Nephron (organoid): Measurements from ENCODE around the gene SLX9.
A peak's percentile ranks its signal among the peaks of the same experiment; 100 is the strongest.

Experiments used
- H3K27ac Mint-ChIP-seq, 3 experiments: 2 replicates each; pipeline ENCODE4 v1.8.0; 2020; ENCODE audit warnings: mixed read lengths in 3 of 3, mild to moderate bottlenecking in 2 of 3, moderate library complexity in 1 of 3
- H3K27me3 Mint-ChIP-seq: 2 replicates; pipeline ENCODE4 v1.8.0; 2021; ENCODE audit warnings: low read depth, mild to moderate bottlenecking, moderate library complexity, mixed read lengths
- H3K36me3 Mint-ChIP-seq: 2 replicates; pipeline ENCODE4 v1.8.0; 2020; ENCODE audit warnings: low read depth, mixed read lengths
- H3K4me1 Mint-ChIP-seq: 2 replicates; pipeline ENCODE4 v1.8.0; 2020; ENCODE audit warnings: mixed read lengths
- H3K4me3 Mint-ChIP-seq, 3 experiments: 2 replicates each; pipeline ENCODE4 v1.8.0; 2020; ENCODE audit warnings: mild to moderate bottlenecking in 3 of 3, mixed read lengths in 3 of 3, moderate library complexity in 2 of 3
- H3K9me3 Mint-ChIP-seq: 2 replicates; pipeline ENCODE4 v1.8.0; 2020; ENCODE audit warnings: mixed read lengths
- CTCF ChIP-seq, 3 experiments: fragments of 200-600 bp; sonication (generic); IDR thresholded peaks; one replicate each; pipeline ENCODE4 v1.5.0; 2021; ENCODE audit warnings: antibody characterized with exemption in 3 of 3; ENCODE audit not compliant: unreplicated experiment in 3 of 3

Gene SLX9

DNA sequence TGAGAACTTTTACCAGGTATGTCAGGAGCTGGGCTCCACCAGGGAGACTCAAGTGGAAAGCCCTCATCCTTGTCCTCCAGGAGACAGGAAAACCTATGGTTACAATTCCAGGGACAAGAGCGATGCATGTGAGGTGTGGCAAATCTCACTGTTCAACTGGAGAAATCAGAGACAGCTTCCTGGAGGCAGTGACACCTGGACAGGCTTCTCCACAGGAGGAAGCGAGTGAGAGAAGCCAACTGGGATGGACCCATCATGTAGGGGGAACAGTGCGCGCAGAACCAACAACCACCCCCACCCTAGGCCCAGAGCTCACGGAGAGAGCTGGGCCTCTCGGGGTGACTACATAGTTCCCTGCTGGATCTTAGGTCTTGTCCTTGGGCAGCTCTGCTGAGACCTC lies 5.6 kb upstream of the SLX9 start:
- no peak for TF ChIP-seq CTCF (IDR thresholded peaks at IDR 0.05; ENCODE audit: unreplicated experiment in 3 of 3)
- H3K9me3 Mint-ChIP-seq = no peaks in the 10 kb centered on the region
- H3K27me3 Mint-ChIP-seq = peaks cover 59% of the 10 kb centered on the region
- peaks cover 12% of the 10 kb centered on the region for H3K4me1 Mint-ChIP-seq
- H3K27ac Mint-ChIP-seq = no peak overlapping the region
- peak overlapping the region in 1 of 3 experiments; percentile 12 for H3K4me3 Mint-ChIP-seq
- no peaks in the 10 kb centered on the region for H3K36me3 Mint-ChIP-seq

DNA sequence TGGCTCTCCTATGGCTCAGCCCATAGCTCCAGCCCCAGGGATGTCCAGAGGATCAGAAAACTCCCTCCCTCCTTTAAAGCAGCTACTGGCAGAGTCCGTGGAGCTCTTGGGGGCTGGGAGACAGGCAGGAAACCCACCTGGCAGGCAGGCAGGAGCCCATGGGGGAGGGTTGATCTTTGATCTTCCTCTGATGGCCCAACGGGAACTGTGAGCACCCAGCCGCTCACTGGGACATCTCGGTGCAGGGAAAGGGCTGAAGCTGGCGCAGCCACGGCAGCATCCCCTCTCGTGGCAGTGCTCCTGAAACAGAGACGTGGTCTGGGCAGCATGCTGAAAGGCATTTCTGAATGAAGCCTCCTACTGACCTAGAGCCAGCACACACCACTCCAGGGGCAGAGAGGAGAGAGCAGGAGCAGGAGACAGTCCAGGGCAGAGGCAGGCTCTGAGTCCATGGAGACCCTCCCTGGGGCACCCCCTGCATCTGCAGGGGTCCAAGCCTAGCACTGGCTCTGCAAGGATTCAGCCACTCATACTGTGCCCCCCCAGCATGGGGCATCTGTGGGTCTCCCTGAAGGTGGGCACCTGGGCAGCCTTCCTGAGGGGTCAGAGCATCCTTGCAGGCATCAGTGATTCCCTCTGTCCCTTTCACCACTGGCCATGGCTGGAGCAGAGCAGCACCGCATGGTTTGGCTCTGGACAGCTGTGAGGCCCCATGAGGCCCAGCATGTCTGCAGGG lies 4.9 kb upstream of the SLX9 start:
- no peak for TF ChIP-seq CTCF (IDR thresholded peaks at IDR 0.05; ENCODE audit: unreplicated experiment in 3 of 3)
- Mint-ChIP-seq H3K4me3 (no peak overlapping the region), H3K27me3 (peaks cover 52% of the 10 kb centered on the region), H3K9me3 (no peaks in the 10 kb centered on the region), H3K36me3 (no peaks in the 10 kb centered on the region), H3K4me1 (peaks cover 9% of the 10 kb centered on the region), H3K27ac (no peak overlapping the region)

DNA sequence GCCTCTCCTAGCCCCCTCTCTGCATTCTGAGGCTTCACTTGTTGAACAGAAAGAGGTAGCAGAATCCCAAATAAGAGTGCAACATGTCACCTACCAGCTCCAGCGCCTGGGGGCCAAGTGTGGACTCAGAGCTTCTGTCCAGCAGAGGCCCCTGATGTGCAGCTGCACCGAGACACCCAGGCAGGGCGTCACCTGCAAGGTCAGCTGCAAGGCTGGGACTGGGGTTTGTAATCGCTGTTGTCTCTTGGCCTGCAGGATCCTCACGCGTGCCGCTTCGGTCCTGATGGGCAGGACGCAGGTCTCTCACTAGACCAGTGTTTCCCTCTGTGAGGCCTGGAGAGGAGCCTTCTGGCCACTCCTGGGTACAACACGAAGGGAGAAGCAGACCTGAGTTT lies 4.3 kb upstream of the SLX9 start:
- H3K4me1 Mint-ChIP-seq = peaks cover 11% of the 10 kb centered on the region
- no peaks in the 10 kb centered on the region for H3K36me3 Mint-ChIP-seq
- no peak overlapping the region for H3K27ac Mint-ChIP-seq
- no peak for TF ChIP-seq CTCF (IDR thresholded peaks at IDR 0.05; ENCODE audit: unreplicated experiment in 3 of 3)
- H3K4me3 Mint-ChIP-seq = no peak overlapping the region
- no peaks in the 10 kb centered on the region for H3K9me3 Mint-ChIP-seq
- peaks cover 47% of the 10 kb centered on the region for H3K27me3 Mint-ChIP-seq

DNA sequence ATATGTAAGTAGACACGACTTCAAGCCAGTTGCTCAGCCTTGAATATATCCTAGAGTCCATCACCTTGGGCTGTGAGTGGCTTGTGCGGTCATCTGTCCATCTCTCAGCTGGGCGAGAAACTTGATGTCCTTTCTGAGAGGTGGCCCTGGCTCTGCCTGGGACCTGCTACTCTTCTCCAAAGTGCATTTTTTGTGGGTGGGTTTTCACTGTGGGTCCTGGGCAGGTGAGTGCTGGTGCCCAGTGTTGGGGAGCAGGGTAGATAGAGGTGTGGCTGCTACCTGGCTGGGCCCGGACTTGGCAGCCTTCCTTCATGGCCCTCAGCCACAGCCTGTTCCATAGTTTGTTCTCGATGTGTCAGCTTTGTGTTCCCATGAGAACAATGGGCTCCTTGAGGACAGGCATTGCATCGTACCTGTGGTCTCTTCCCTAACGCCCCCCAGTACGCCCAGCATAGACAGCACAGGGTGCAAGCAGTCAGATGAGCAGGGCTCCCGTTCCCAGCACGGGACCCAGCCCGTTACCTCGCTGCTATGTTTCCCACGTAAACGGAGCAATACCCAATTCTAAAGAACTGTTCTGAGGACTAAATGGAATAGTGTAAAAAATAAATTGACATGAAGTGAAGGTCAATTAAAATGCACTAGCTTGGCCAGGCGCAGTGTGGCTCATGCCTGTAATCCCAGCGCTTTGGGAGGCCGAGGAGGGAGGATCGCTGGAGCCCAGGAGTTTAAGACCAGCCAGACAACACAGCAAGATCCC lies 877 bp upstream of the SLX9 start:
- peaks cover 18% of the 10 kb centered on the region for H3K27me3 Mint-ChIP-seq
- peak overlapping the region; percentile 52 to 75 (median 56) for H3K27ac Mint-ChIP-seq
- peak overlapping the region; percentile 89 to 93 (median 93) for H3K4me3 Mint-ChIP-seq
- no peak for TF ChIP-seq CTCF (IDR thresholded peaks at IDR 0.05; ENCODE audit: unreplicated experiment in 3 of 3)
- H3K36me3 Mint-ChIP-seq = peaks cover under 1% of the 10 kb centered on the region
- peaks cover 19% of the 10 kb centered on the region for H3K4me1 Mint-ChIP-seq
- H3K9me3 Mint-ChIP-seq = no peaks in the 10 kb centered on the region

- no peak for TF ChIP-seq CTCF (IDR thresholded peaks at IDR 0.05; ENCODE audit: unreplicated experiment in 3 of 3)
- Mint-ChIP-seq H3K4me3 (peak overlapping the region; percentile 89 to 93 (median 93)), H3K36me3 (peaks cover 10% of the 10 kb centered on the region), H3K4me1 (peaks cover 19% of the 10 kb centered on the region), H3K27me3 (peaks cover 6% of the 10 kb centered on the region), H3K9me3 (no peaks in the 10 kb centered on the region), H3K27ac (peak overlapping the region; percentile 1 to 73 (median 68))
Measured at GRCh38 chr21:44940116-44940631, 345 bp downstream of the SLX9 start.
